Right lung (tissue), 5 donors: Measurements from ENCODE around the gene SPATA31E1. TPM values are rescaled to one million over a fixed set of nuclear protein-coding genes. Genes with fewer than 3 reads are reported as not detected.
"Not testable (repeated sequence)": the region's sequence is repeated elsewhere in the genome, so short reads cannot be mapped to it uniquely, and the experiment has no call there.

Experiments used
- DNase-seq, 2 donors: peaks; one replicate each; pipeline ENCODE4 v3.0.0-alpha.2; 2013
- polyA plus RNA-seq, 5 donors: library from polyadenylated mRNA; unstranded; fragments of 120-200 nt; gene quantifications; one replicate each; pipeline versions ENCODE4 v1.2.1 to v1.2.3, GENCODE V29; 2013; ENCODE audit warnings: inconsistent platforms in 1 of 5, low replicate concordance in 1 of 5; ENCODE audit not compliant: insufficient read length in 5 of 5, insufficient read depth in 1 of 5

SPATA31E1 gene
- polyA plus RNA-seq, 5 donors: 0.05 TPM; not detected in 4

GRCh38 chr9:87884578-87885459 lies 2.1 kb downstream of the SPATA31E1 start:
- no peak for DNase-seq

DNA sequence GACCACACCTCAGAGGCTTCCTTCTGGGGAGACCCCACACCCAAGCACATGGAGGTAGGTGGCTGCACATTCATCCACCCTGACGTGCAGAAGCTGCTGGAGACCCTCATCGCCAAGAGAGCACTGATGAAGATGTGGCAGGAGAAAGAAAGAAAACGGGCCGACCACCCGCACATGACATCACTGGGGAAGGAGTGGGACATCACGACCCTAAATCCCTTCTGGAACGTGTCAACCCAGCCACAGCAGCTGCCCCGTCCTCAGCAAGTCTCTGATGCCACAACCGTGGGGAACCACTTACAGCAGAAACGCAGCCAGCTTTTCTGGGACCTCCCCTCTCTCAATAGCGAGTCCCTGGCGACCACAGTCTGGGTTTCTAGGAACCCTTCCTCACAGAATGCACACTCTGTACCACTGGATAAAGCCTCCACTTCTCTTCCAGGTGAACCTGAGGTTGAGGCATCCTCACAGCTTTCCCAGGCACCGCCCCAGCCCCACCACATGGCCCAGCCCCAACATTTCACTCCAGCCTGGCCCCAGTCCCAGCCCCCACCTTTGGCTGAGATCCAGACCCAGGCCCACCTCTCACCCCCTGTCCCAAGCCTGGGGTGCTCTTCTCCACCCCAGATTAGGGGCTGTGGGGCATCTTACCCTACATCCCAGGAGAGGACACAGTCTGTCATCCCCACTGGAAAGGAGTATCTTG lies 3.0 kb downstream of the SPATA31E1 start:
- DNase-seq: no peak

- DNase-seq: no peak
Observed at GRCh38 chr9:87886210-87886932, 3.7 kb downstream of the SPATA31E1 start.

DNA sequence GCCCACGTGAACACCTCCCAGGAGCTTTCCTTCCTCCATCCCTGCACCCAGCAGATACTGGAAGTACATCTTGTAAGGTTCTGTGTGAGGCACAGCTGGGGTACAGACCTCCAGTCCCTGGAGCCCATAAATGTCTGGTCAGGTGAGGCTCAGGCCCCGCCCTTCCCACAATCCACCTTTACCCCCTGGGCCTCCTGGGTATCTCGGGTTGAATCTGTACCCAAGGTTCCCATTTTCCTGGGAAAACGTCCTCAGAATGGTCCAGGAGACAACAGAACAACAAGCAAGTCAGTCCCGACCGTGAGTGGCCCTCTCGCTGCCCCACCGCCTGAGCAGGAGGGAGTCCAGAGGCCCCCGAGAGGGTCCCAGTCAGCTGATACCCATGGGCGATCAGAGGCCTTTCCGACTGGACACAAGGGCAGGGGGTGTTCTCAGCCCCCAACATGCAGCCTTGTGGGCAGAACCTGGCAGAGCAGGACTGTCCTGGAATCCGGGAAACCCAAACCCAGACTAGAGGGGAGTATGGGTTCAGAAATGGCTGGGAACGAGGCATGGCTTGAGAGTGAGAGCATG lies 4.3 kb downstream of the SPATA31E1 start:
- no peak for DNase-seq

DNA sequence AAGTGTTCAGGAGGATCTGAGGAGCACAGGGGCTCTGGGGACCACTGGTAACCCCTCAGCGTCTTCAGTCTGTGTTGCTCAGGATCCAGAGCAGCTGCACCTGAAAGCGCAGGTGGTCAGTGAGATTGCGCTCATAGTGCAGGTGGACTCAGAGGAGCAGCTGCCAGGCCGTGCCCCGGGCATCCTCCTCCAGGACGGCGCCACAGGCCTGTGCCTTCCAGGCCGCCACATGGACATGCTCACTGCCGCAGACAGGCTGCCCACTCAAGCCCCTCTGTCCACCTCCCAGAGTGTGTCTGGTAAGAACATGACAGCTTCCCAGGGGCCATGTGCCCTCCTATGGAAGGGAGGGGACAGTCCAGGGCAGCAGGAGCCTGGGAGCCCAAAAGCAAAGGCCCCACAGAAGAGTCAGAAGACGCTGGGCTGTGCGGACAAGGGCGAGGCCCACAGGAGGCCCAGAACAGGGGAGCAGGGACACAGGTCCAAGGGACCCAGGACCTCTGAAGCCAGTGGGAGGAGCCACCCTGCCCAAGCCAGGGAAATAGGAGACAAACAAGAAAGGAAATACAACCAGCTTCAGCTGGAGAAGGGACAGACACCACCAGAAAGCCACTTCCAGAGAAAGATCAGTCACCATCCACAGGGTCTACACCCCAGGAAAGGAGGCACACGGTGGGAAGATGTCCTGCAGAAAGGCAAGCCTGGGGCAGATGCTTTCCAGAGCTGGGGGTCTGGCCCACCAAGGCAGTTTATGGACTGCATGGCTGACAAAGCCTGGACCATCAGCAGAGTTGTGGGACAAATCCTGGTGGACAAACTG lies 5.2 kb downstream of the SPATA31E1 start:
- DNase-seq: no peak

GRCh38 chr9:87888501-87888900 lies 5.8 kb downstream of the SPATA31E1 start:
- no peak for DNase-seq

- DNase-seq: no peak
Observed at GRCh38 chr9:87889065-87889881, 6.6 kb downstream of the SPATA31E1 start.

DNA sequence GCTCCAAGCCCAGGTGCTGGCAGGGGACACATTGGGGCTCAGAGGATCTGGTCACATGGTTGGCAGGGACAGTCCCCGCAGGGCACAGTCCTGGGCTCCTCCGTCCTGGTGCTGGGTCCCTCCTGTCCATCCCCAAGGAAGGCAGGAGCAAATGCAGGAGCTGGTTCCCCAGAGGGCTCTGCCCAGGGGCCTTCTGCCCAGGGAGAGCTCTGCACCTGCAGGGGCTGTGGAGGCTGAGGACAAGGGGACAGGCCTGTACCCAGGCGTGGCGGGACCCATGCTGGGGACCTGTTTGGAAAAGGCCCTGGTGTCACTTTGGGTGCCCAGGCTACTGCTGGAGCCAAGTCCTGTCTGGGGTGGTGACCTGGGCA lies 7.2 kb downstream of the SPATA31E1 start:
- no peak for DNase-seq

DNA sequence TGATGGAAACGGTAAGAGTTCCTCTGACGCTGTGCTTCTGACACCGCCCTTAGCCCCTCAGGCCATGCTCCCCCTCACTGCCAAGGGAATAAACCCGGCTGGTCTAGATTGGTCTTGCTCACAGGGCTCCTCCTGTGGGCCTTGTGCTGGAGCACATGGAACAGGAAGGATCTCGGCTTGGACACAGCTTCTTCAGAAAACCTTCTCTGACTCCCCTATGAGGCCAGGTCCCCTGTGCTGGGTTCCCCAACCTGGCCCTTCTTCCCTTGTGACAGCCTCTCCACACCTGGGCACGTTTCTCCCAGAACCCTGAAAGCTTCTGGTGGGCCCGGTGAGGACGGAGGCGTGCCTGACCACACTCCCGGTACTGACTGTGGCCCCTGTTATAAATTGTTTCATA lies 8.2 kb downstream of the SPATA31E1 start:
- no peak for DNase-seq

DNA sequence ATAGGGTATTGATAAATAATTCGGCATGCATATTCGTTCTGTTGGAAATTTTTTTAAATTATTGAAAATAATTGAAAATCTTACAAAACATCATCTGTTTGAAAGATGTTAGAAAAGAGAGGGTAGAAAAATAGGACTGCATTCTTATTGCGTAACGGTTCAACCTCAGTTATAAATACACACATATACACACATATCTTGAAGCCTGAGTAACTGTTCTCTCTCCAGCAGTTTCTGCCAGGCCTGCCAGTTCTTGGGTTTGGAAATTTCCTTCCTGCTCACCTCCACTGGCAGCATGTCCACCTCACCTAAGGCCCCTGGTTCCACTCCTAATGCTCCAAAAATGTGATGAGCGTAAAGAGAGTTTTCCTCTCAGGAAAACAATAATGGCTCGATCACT lies 9.1 kb downstream of the SPATA31E1 start:
- no peak for DNase-seq

DNA sequence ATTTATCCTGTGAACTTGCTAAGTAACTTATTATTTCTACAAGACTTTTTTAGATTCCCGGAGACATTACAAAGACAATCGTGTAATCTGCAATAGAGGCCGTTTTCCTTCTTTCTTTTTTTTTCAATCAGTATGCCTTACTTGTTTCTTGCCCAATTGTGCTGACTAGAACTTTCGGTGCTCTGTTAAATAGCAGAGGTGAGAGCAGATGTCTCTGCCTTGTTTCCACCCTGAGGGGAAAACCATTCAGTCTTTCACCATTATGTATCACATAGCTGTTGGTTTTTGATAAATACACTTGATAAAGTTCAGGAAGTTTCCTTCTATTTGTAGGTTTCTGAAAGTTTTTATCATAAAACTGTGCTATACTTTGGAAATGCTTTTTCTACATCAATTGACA lies 10.3 kb downstream of the SPATA31E1 start:
- DNase-seq: no peak

DNA sequence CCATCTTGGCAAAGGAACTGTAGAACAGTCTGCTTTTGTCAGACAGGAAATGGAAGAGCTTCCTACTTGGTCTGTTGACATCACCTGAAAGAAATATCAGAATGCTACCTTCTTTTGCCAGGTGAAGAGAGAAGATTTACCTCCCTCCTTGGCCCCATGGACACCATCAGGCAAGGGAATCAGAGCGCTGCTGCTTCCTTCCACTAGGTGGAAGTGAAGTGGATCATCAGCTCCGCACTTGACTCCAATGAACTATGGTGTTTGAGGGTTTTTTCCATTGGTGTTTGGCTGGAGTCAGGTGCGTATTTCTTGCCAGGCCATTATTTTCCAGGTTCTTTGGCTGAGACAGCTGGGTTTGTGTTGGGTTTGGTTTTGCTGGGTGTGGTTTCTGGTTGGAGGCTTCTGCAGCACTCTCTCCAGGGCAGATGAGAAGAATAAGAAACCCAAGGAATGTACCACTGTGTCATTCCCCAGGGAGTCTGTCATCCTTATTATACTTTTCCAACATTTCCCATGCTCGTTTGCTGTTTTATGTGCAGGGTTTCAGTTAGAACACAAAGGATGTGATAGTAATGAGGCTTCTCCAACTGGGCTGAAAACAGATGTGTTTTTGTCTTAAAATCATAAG lies 12.4 kb downstream of the SPATA31E1 start:
- DNase-seq: no peak

DNA sequence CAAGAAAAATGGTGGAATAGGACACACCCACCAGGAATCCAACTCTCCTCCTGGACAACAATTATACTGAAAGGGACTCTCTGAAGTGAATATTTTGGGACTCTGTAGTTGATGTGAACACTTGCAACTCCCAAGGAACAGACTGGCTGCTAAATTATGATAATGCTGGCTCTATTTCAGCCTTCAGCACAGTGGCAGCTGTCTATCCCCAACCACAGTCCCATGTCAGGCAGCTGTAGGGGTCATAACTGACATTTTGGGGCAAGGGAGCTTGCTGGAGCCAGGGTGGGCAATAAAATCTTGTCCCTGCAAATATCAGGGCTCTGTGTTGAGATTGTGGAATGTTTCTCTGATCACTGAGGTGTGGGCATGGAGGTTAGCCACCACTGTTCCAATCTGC lies 14.2 kb downstream of the SPATA31E1 start:
- DNase-seq: no peak

GRCh38 chr9:87898151-87898550 lies 15.5 kb downstream of the SPATA31E1 start:
- no peak for DNase-seq

GRCh38 chr9:87902371-87902770 lies 19.7 kb downstream of the SPATA31E1 start:
- not testable (repeated sequence) for DNase-seq

DNA sequence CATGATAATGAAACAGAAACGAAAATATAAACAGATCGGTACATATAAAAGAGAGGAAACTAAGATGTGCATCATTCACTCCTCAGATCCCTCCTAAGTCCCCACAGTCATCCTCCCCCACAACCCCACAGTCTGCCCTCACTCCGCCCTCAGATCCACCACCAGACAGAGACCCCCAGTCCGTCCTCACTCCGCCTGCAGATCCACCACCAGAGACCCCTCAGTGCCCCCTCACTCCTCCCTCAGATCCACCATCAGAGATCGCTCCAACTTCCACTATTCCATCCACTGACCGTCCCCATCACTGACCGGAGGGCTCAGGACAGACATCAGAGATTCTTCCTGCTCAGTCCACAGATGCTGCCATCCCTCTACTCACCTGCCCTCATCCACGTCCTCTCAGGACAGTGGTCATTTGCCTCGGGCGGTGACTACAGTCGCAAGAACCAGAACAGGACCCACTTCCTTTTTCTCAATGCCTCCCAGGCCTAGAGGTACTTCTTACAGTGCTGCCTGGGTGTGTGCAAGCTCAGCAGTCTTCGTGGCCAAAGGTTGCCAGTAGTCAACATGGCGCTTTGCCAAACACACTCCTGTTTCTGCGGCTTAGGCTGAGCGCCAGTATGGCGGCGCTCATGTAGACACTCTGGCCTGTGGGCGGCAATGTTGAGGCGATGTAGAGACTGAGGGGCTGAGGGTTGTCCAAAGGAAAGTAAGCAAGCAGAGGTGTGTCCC lies 26.8 kb downstream of the SPATA31E1 start:
- DNase-seq: no peak

GRCh38 chr9:87910821-87911220 lies 28.1 kb downstream of the SPATA31E1 start:
- DNase-seq: no peak

- not testable (repeated sequence) for DNase-seq
Observed at GRCh38 chr9:87917662-87918061, 35.0 kb downstream of the SPATA31E1 start, which contains the start of gene SPATA31C1. Gene SPATA31C1, plus strand, starts transcription at chr9:87917962.

DNA sequence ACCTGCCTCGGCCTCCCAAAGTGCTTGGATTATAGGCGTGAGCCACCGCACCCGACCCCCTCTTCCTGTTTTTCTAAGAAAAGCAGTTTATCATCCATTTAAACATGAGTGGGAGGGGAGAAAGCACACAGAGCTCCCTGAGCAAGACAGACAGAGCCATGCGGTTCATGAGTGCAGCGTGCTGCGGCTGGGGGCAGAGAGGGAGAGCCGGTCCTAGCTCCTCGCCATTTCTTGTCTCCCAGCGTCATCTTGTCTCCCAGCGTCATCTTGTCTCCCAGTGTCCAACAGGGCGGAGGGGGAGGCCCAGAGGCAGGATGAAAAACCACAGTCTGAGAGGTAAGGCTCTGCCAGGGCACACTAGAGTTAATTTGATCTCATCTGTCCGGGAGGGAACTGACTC lies 36.3 kb downstream of the SPATA31E1 start:
- not testable (repeated sequence) for DNase-seq
